ENCODE results near the gene NALF2. TPM values are rescaled to one million over a fixed set of nuclear protein-coding genes. Genes with fewer than 3 reads are reported as not detected.

Gene NALF2
- total and polyA plus RNA-seq, 4 donors = 0.11 to 0.43 (median 0.23) TPM

DNA sequence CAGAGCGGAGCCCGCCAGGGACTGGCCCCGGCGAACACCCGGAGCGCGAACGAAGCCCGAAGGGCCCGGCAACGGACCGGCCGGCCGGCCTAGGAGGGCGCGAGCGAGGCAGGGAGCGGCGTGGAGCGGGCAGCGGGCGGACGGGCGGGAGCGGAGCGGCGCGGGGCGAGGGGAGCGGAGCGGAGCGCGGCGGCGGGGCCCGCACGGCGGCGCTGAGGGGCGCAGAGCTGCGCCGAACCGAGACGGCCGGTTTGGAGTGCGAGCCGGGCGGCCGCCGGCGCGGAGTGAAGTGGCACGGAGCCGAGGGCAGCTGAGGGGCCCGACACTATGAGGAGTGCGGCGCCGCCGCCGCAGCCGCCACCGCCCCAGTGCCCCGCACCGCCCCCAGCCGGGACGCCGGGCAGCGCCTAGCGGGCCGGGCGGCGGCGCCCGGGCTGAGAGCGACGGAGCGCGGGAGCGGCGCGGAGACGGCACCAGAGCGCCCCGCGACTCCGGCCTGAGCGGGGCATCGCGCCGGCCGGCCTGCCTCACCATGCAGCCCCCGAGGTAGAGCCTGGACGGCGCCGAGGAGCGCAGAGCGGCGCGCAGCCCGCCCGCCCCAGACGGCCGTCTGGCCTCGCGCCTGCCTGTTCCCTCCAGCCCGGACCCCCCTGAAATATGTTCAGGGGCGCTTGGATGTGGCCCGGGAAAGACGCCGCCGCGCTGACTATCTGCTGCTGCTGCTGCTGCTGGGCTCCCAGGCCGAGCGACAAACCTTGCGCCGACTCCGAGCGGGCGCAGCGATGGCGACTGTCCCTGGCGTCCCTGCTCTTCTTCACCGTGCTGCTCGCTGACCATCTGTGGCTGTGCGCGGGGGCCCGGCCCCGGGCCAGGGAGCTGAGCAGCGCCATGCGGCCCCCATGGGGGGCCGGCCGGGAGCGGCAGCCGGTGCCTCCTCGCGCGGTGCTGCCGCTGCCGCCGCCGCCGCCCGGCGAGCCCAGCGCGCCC lies 793 bp downstream of the NALF2 start:
- Histone ChIP-seq H3K9me3 (ENCODE audit: control insufficient read depth in 4 of 4, insufficient read depth in 3 of 4, low read length in 3 of 4) (peaks cover 0 to 7% (median 0%) of the 10 kb centered on the region in 4 donors), H3K4me3 (no peak overlapping the region), H3K27me3 (ENCODE audit: control insufficient read depth in 3 of 3, insufficient read depth in 3 of 3, low read length in 2 of 3) (peaks cover 0 to 39% (median 26%) of the 10 kb centered on the region in 3 donors), H3K36me3 (ENCODE audit: control insufficient read depth in 4 of 4, insufficient read depth in 4 of 4, low read length in 4 of 4) (no peaks in the 10 kb centered on the region), H3K9ac (ENCODE audit: insufficient read depth in 1 of 2, low read length in 2 of 2) (no peak overlapping the region), H3K4me1 (ENCODE audit: control insufficient read depth in 5 of 5, insufficient read depth in 5 of 5, low read length in 5 of 5) (no peaks in the 10 kb centered on the region), H3K27ac (ENCODE audit: low read depth in 1 of 2, low read length in 1 of 2) (no peak overlapping the region)
- DNase-seq (no peak), ATAC-seq (ENCODE audit: insufficient read depth, low FRiP score) (no peak)
- TF ChIP-seq CTCF (IDR thresholded peaks at IDR 0.05; ENCODE audit: control extremely low read depth, extremely low read depth) = no peak
- WGBS, 2 donors = 0 to 39% methylated on average over 23 to 146 of the region's 146 CpGs

- no peak overlapping the region for H3K4me3 ChIP-seq
- H3K4me1 ChIP-seq (ENCODE audit: control insufficient read depth in 5 of 5, insufficient read depth in 5 of 5, low read length in 5 of 5) = no peaks in the 10 kb centered on the region
- ATAC-seq (ENCODE audit: insufficient read depth, low FRiP score) (no peak), DNase-seq (no peak)
- no peak overlapping the region for H3K9ac ChIP-seq (ENCODE audit: insufficient read depth in 1 of 2, low read length in 2 of 2)
- TF ChIP-seq CTCF (IDR thresholded peaks at IDR 0.05; ENCODE audit: control extremely low read depth, extremely low read depth) = no peak
- H3K36me3 ChIP-seq (ENCODE audit: control insufficient read depth in 4 of 4, insufficient read depth in 4 of 4, low read length in 4 of 4) = no peaks in the 10 kb centered on the region
- H3K27me3 ChIP-seq (ENCODE audit: control insufficient read depth in 3 of 3, insufficient read depth in 3 of 3, low read length in 2 of 3) = peaks cover 0 to 36% (median 26%) of the 10 kb centered on the region in 3 donors
- 11 to 53% methylated on average over 29 to 36 of the region's 36 CpGs for WGBS, 2 donors
- H3K27ac ChIP-seq (ENCODE audit: low read depth in 1 of 2, low read length in 1 of 2) = no peak overlapping the region
- peaks cover 0 to 6% (median 0%) of the 10 kb centered on the region in 4 donors for H3K9me3 ChIP-seq (ENCODE audit: control insufficient read depth in 4 of 4, insufficient read depth in 3 of 4, low read length in 3 of 4)
Observed at GRCh38 chrX:69505772-69506616, 1.9 kb downstream of the NALF2 start.

- ATAC-seq (ENCODE audit: insufficient read depth, low FRiP score) = no peak
- 61 to 63% methylated on average over 15 of the region's 15 CpGs for WGBS, 2 donors
- peaks cover 0 to 6% (median 0%) of the 10 kb centered on the region in 4 donors for H3K9me3 ChIP-seq (ENCODE audit: control insufficient read depth in 4 of 4, insufficient read depth in 3 of 4, low read length in 3 of 4)
Observed at GRCh38 chrX:69506617-69507499, 2.7 kb downstream of the NALF2 start.

More at GRCh38 chrX:69506617-69507499, 2.7 kb downstream of the NALF2 start:
- no peak overlapping the region for H3K9ac ChIP-seq (ENCODE audit: insufficient read depth in 1 of 2, low read length in 2 of 2)
- no peak for DNase-seq
- H3K27me3 ChIP-seq (ENCODE audit: control insufficient read depth in 3 of 3, insufficient read depth in 3 of 3, low read length in 2 of 3) = peaks cover 0 to 33% (median 25%) of the 10 kb centered on the region in 3 donors
- no peaks in the 10 kb centered on the region for H3K36me3 ChIP-seq (ENCODE audit: control insufficient read depth in 4 of 4, insufficient read depth in 4 of 4, low read length in 4 of 4)
- no peak for TF ChIP-seq CTCF (IDR thresholded peaks at IDR 0.05; ENCODE audit: control extremely low read depth, extremely low read depth)
- no peaks in the 10 kb centered on the region for H3K4me1 ChIP-seq (ENCODE audit: control insufficient read depth in 5 of 5, insufficient read depth in 5 of 5, low read length in 5 of 5)
- no peak overlapping the region for H3K4me3 ChIP-seq
- H3K27ac ChIP-seq (ENCODE audit: low read depth in 1 of 2, low read length in 1 of 2) = no peak overlapping the region
